Gastrocnemius medialis (tissue), 4 donors: ENCODE data around the gene FRRS1L. TPM values are rescaled to one million over a fixed set of nuclear protein-coding genes. Genes with fewer than 3 reads are reported as not detected.

Experiments used
- ATAC-seq, 2 donors: fragments of 150-250 bp; one replicate each; pipeline ENCODE4 v1.9.1; 2016
- DNase-seq, 2 donors: peaks; one replicate each; pipeline ENCODE4 v3.0.0-alpha.2; 2019
- H3K27ac ChIP-seq, 4 donors: fragments of 200-600 bp; sonication (generic); 1 replicate in 1 of 4; 2 replicates in 3 of 4; pipeline ENCODE4 v1.5.1; 2016 to 2018; ENCODE audit warnings: mild to moderate bottlenecking in 2 of 4, moderate library complexity in 1 of 4
- H3K27me3 ChIP-seq, 3 donors: fragments of 200-600 bp; sonication (generic) in 2 of 3; 1 replicate in 1 of 3; 2 replicates in 2 of 3; pipeline versions ENCODE4 v1.5.1 to v1.6.0; 2016 to 2019; ENCODE audit warnings: mild to moderate bottlenecking in 1 of 3, moderate library complexity in 1 of 3
- H3K36me3 ChIP-seq, 2 donors: fragments of 200-600 bp; sonication (generic) in 1 of 2; one replicate each; pipeline ENCODE4 v1.5.1; 2017 to 2018
- H3K4me1 ChIP-seq, 2 donors: fragments of 200-600 bp; sonication (generic) in 1 of 2; one replicate each; pipeline ENCODE4 v1.5.1; 2016 to 2017; ENCODE audit warnings: mild to moderate bottlenecking in 2 of 2
- H3K4me3 ChIP-seq, 4 donors: fragments of 200-600 bp; sonication (generic) in 3 of 4; 1 replicate in 1 of 4; 2 replicates in 3 of 4; pipeline ENCODE4 v1.5.1; 2016 to 2019; ENCODE audit warnings: mild to moderate bottlenecking in 2 of 4
- H3K9me3 ChIP-seq, 3 donors: fragments of 200-600 bp; sonication (generic) in 2 of 3; 1 replicate in 1 of 3; 2 replicates in 2 of 3; pipeline ENCODE4 v1.5.1; 2016 to 2019
- POLR2A ChIP-seq, 2 donors: fragments of 450-650 bp; IDR thresholded peaks; one replicate each; pipeline ENCODE4 v1.6.1; 2017; ENCODE audit warnings: antibody characterized with exemption in 2 of 2, mild to moderate bottlenecking in 2 of 2, moderate library complexity in 2 of 2
- in situ Hi-C, 4 donors: fragments of 200-750 bp; cut with MboI; loops; one replicate each; pipeline versions ENCODE4 v1.15.0 to v1.8.0; 2017; ENCODE audit warnings: low sequenced_read_pairs in 4 of 4
- intact Hi-C: fragments of 100-400 bp; cut with DNase I; formaldehyde crosslinking; loops from one replicate; pipeline ENCODE4 v1.15.1; 2023; ENCODE audit warnings: low total_unique reads
- total RNA-seq, 4 donors: library from RNA; depleted of rRNA; stranded (reverse); fragments of >200 nt; gene quantifications; one replicate each; pipeline versions ENCODE4 v1.1.0 to v1.2.3, GENCODE V29; 2016
- TF ChIP-seq, protein P1 (sequence below), 5 experiments: fragments of 450-650 bp in 3 of 5; fragments of 200-600 bp in 2 of 5; sonication (generic) in 2 of 5; IDR thresholded peaks in 4 of 5; conservative IDR thresholded peaks in 1 of 5; 1 replicate in 4 of 5; 2 replicates in 1 of 5; pipeline ENCODE4 v1.5.1; 2016 to 2019; ENCODE audit warnings: antibody characterized with exemption in 5 of 5, mild to moderate bottlenecking in 3 of 5, moderate library complexity in 3 of 5

The FRRS1L gene
- total RNA-seq, 4 donors from 2014 or later = 0.02 TPM; not detected in 3

DNA sequence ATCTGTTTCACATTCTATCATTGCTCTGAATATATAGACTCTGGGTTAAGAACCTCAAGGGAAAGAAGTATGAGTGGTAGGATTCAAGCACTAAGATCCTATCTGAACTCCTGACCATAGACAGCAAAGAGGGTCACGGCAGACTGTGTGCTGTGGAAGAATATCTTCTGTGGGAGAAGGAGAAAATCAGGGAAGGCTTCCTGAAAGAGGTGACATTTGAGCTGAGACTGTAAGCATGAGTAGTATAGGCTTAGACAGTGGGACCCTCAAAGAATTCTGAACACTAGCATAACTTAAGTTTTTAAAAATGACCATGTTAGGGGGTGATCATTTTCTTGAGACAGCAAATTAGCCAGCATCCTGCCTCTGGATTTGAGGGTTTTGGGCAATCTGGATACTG is 3.9 kb downstream of the FRRS1L start:
- Histone ChIP-seq H3K27me3 (peaks cover 11 to 18% (median 17%) of the 10 kb centered on the region in 3 donors), H3K27ac (no peak overlapping the region), H3K9me3 (no peaks in the 10 kb centered on the region), H3K36me3 (no peaks in the 10 kb centered on the region), H3K4me1 (no peaks in the 10 kb centered on the region), H3K4me3 (no peak overlapping the region)
- no peak for ATAC-seq
- TF ChIP-seq, protein P1, sequence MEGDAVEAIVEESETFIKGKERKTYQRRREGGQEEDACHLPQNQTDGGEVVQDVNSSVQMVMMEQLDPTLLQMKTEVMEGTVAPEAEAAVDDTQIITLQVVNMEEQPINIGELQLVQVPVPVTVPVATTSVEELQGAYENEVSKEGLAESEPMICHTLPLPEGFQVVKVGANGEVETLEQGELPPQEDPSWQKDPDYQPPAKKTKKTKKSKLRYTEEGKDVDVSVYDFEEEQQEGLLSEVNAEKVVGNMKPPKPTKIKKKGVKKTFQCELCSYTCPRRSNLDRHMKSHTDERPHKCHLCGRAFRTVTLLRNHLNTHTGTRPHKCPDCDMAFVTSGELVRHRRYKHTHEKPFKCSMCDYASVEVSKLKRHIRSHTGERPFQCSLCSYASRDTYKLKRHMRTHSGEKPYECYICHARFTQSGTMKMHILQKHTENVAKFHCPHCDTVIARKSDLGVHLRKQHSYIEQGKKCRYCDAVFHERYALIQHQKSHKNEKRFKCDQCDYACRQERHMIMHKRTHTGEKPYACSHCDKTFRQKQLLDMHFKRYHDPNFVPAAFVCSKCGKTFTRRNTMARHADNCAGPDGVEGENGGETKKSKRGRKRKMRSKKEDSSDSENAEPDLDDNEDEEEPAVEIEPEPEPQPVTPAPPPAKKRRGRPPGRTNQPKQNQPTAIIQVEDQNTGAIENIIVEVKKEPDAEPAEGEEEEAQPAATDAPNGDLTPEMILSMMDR (IDR thresholded peaks at IDR 0.05 in 4 of 5, conservative IDR thresholded peaks at IDR 0.05 in 1 of 5) = no peak
- no peak for TF ChIP-seq POLR2A (IDR thresholded peaks at IDR 0.05)
- DNase-seq = no peak
- intact Hi-C loops = no loop called here
- in situ Hi-C loops = no loop called here

DNA sequence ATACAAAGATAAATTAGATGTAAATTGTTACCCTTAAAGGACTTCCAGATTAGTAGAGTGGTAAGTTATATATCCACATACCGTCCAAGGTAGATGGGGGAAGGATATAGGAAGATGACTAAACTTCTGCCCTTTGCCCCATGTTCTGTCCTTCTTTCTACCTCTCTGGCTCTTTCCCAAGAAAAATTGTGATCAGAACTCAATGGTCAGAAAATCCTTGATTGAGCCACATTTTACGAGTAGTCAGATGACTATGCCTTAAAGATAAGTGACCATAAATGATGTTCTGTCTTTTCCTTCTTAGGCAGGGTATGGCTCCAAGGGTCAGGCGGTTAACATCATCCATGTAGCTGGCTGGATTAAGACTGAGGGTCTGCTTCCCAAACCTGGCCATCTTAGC is 4.4 kb downstream of the FRRS1L start:
- TF ChIP-seq, protein P1 (IDR thresholded peaks at IDR 0.05 in 4 of 5, conservative IDR thresholded peaks at IDR 0.05 in 1 of 5) = no peak
- TF ChIP-seq POLR2A (IDR thresholded peaks at IDR 0.05) = no peak
- H3K27ac ChIP-seq = no peak overlapping the region
- no peaks in the 10 kb centered on the region for H3K9me3 ChIP-seq
- no peak overlapping the region for H3K4me3 ChIP-seq
- no peaks in the 10 kb centered on the region for H3K36me3 ChIP-seq
- DNase-seq (no peak), ATAC-seq (no peak)
- in situ Hi-C loops (no loop called here), intact Hi-C loops (no loop called here)
- no peaks in the 10 kb centered on the region for H3K4me1 ChIP-seq
- H3K27me3 ChIP-seq = peaks cover 6 to 14% (median 12%) of the 10 kb centered on the region in 3 donors

DNA sequence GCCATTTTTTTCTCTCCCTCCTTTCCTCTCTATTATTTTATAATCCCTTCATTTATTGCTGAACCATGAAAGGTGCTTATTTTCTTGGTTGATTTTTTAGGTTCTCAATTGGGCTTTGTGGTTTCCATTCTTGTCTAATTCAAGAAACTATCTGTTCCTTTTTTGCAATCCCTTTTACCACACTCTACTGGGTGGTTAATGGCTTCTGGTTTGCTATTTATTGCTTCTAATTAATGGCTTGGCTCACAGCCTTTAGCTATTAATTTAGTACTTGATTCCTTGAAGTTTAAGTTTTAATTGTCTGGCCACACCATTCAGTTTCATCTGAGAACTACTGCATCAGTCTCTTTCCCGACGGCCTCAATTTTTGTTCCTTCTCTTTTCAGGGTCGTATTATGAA is 5.6 kb downstream of the FRRS1L start:
- no peak for ATAC-seq
- Histone ChIP-seq H3K4me3 (no peak overlapping the region), H3K36me3 (no peaks in the 10 kb centered on the region), H3K9me3 (no peaks in the 10 kb centered on the region), H3K27ac (no peak overlapping the region), H3K4me1 (no peaks in the 10 kb centered on the region), H3K27me3 (peaks cover 0 to 7% (median 6%) of the 10 kb centered on the region in 3 donors)
- DNase-seq = no peak
- intact Hi-C loops = no loop called here
- TF ChIP-seq POLR2A (IDR thresholded peaks at IDR 0.05) = no peak
- TF ChIP-seq, protein P1 (IDR thresholded peaks at IDR 0.05 in 4 of 5, conservative IDR thresholded peaks at IDR 0.05 in 1 of 5) = no peak
- in situ Hi-C loops = no loop called here

DNA sequence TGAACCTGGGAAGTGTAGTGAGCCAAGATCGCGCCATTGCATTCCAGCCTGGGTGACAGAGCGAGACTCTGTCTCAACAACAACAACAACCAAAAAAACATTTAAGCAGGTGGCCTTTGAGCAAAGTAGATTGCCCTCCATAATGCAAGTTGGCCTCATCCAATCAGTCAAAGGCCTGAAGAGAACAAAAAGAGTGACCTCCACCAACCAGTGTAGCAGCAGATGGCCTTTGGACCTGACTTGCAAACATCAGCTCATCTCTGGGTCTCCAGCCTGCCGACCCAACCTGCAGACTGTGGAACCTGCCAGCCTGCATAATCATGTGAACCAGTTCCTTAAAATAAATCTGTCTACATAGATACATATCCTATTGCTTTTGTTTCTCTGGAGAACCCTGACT is 7.5 kb downstream of the FRRS1L start:
- ATAC-seq = no peak
- Histone ChIP-seq H3K4me1 (no peaks in the 10 kb centered on the region), H3K4me3 (no peak overlapping the region), H3K27me3 (no peaks in the 10 kb centered on the region), H3K27ac (no peak overlapping the region), H3K9me3 (no peaks in the 10 kb centered on the region), H3K36me3 (no peaks in the 10 kb centered on the region)
- in situ Hi-C loops (no loop called here), intact Hi-C loops (no loop called here)
- TF ChIP-seq POLR2A (IDR thresholded peaks at IDR 0.05) = no peak
- DNase-seq = no peak

DNA sequence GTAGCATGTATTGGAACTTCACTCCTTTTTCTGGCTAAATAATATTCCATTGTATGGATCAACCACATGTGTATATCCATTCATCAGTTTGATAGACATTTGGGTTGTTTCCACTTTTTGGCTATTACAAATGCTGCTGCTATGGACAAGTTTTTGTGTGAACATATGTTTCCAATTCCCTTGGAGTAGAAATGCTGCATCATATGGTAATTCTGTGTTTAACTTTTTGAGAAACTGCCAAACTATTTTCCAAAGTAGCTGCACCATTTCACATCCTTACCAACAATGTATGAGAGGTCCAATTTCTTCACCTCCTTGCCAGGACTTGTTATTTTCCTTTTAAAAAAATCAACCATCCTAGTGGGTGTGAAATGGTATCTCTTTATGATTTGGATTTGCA is 8.4 kb downstream of the FRRS1L start:
- no peak for DNase-seq
- no peak overlapping the region for H3K4me3 ChIP-seq
- no peaks in the 10 kb centered on the region for H3K36me3 ChIP-seq
- intact Hi-C loops = no loop called here
- no peaks in the 10 kb centered on the region for H3K27me3 ChIP-seq
- no peaks in the 10 kb centered on the region for H3K9me3 ChIP-seq
- TF ChIP-seq, protein P1 (IDR thresholded peaks at IDR 0.05 in 4 of 5, conservative IDR thresholded peaks at IDR 0.05 in 1 of 5) = no peak
- no peak for TF ChIP-seq POLR2A (IDR thresholded peaks at IDR 0.05)
- ATAC-seq = no peak
- in situ Hi-C loops = no loop called here
- H3K27ac ChIP-seq = no peak overlapping the region
- H3K4me1 ChIP-seq = no peaks in the 10 kb centered on the region
